Erythroblast (primary cell): ENCODE measurements around the gene OSBP2.

Experiments
- GATA1 ChIP-seq: IDR thresholded peaks from 2 replicates; pipeline ENCODE4 v1.6.1; 2011; ENCODE audit warnings: low read depth, mild to moderate bottlenecking, control low read depth, low read length, moderate library complexity
- POLR2A ChIP-seq: IDR thresholded peaks from 2 replicates; pipeline ENCODE4 v1.6.1; 2011; ENCODE audit warnings: mild to moderate bottlenecking, low read length

- TF ChIP-seq POLR2A = no peak
- no peak for TF ChIP-seq GATA1
Observed at GRCh38 chr22:30647536-30647935, 47.1 kb upstream of the OSBP2 start.
